ENCODE data around the gene FAM163B.

Gene FAM163B

GRCh38 chr9:133579601-133580418, 29.4 kb downstream of the FAM163B start:
- peak; percentile 52 for DNase-seq

GRCh38 chr9:133578524-133579441, 30.4 kb downstream of the FAM163B start:
- DNase-seq: no peak

- DNase-seq: no peak
Measured at GRCh38 chr9:133577737-133578112, 31.5 kb downstream of the FAM163B start.

- DNase-seq: no peak
Measured at GRCh38 chr9:133576875-133577736, 32.1 kb downstream of the FAM163B start.

- DNase-seq: peak; percentile 74
Measured at GRCh38 chr9:133576031-133576874, 32.9 kb downstream of the FAM163B start.

- DNase-seq: no peak
Measured at GRCh38 chr9:133575186-133576030, 33.8 kb downstream of the FAM163B start.

- no peak for DNase-seq
Measured at GRCh38 chr9:133574771-133575170, 34.4 kb downstream of the FAM163B start.

GRCh38 chr9:133573791-133574515, 35.2 kb downstream of the FAM163B start:
- peak; percentile 34 for DNase-seq

- DNase-seq: no peak
Measured at GRCh38 chr9:133572821-133573361, 36.3 kb downstream of the FAM163B start.

GRCh38 chr9:133571896-133572595, 37.1 kb downstream of the FAM163B start:
- DNase-seq: no peak

GRCh38 chr9:133571391-133571890, 37.7 kb downstream of the FAM163B start:
- no peak for DNase-seq

GRCh38 chr9:133570691-133571080, 38.5 kb downstream of the FAM163B start:
- DNase-seq: no peak

- DNase-seq: no peak
Measured at GRCh38 chr9:133569891-133570690, 39.1 kb downstream of the FAM163B start.

- DNase-seq: no peak
Measured at GRCh38 chr9:133569121-133569785, 39.9 kb downstream of the FAM163B start.

- no peak for DNase-seq
Measured at GRCh38 chr9:133568186-133568585, 41.0 kb downstream of the FAM163B start.

- DNase-seq: no peak
Measured at GRCh38 chr9:133566817-133567216, 42.4 kb downstream of the FAM163B start.

- DNase-seq: no peak
Measured at GRCh38 chr9:133566382-133566781, 42.8 kb downstream of the FAM163B start.

Data from DMS53 (cell line).